OCI-LY1 (cell line): ENCODE results near the gene VWA5B1.

Experiments
- CTCF ChIP-seq: fragments of 200-600 bp; sonication (generic), shearing (Covaris generic); IDR thresholded peaks from 2 replicates; pipeline ENCODE4 v1.5.1; 2017; ENCODE audit warnings: mild to moderate bottlenecking, antibody characterized with exemption, low read length, moderate library complexity, mixed read lengths
- EZH2 ChIP-seq: fragments of 200-600 bp; sonication (generic), shearing (Covaris generic); IDR thresholded peaks from 2 replicates; pipeline ENCODE4 v1.8.0; 2017; ENCODE audit warnings: borderline replicate concordance, mixed run types, mild to moderate bottlenecking, antibody characterized with exemption, low read length, moderate library complexity, mixed read lengths

GRCh38 chr1:20266141-20266540 lies 24.5 kb upstream of the VWA5B1 start:
- TF ChIP-seq CTCF, result no peak
- TF ChIP-seq EZH2, result no peak
